Measurements from ENCODE around the gene OPN1MW3.

OPN1MW3 gene

GRCh38 chrX:154312116-154312515 is 54.7 kb downstream of the OPN1MW3 start:
- H3K9me3 ChIP-seq (ENCODE audit: control insufficient read depth, insufficient read depth, low read length) = peaks cover 53% of the 10 kb centered on the region; the same call in 1 of the 2 replicates
- H3K27me3 ChIP-seq (ENCODE audit: control insufficient read depth, insufficient read depth, low read length) = no peaks in the 10 kb centered on the region
- no peaks in the 10 kb centered on the region for H3K4me1 ChIP-seq (ENCODE audit: control insufficient read depth, insufficient read depth, low read length)
- H3K4me3 ChIP-seq (ENCODE audit: low read depth, low read length) = no peak overlapping the region
- H3K27ac ChIP-seq (ENCODE audit: low read depth, low read length) = no peak overlapping the region
- H3K9ac ChIP-seq (ENCODE audit: low read depth, low read length) = no peak overlapping the region
- H3K36me3 ChIP-seq (ENCODE audit: control insufficient read depth, insufficient read depth, low read length) = no peaks in the 10 kb centered on the region

GRCh38 chrX:154313147-154313546 is 55.8 kb downstream of the OPN1MW3 start:
- Histone ChIP-seq H3K36me3 (ENCODE audit: control insufficient read depth, insufficient read depth, low read length) (no peaks in the 10 kb centered on the region), H3K4me1 (ENCODE audit: control insufficient read depth, insufficient read depth, low read length) (no peaks in the 10 kb centered on the region)

GRCh38 chrX:154315416-154315815 is 58.0 kb downstream of the OPN1MW3 start:
- Histone ChIP-seq H3K4me3 (ENCODE audit: low read depth, low read length) (no peak overlapping the region), H3K36me3 (ENCODE audit: control insufficient read depth, insufficient read depth, low read length) (no peaks in the 10 kb centered on the region), H3K27me3 (ENCODE audit: control insufficient read depth, insufficient read depth, low read length) (no peaks in the 10 kb centered on the region), H3K9ac (ENCODE audit: low read depth, low read length) (no peak overlapping the region), H3K9me3 (ENCODE audit: control insufficient read depth, insufficient read depth, low read length) (peaks cover 56% of the 10 kb centered on the region), H3K27ac (ENCODE audit: low read depth, low read length) (no peak overlapping the region), H3K4me1 (ENCODE audit: control insufficient read depth, insufficient read depth, low read length) (no peaks in the 10 kb centered on the region)

More at GRCh38 chrX:154313147-154313546, 55.8 kb downstream of the OPN1MW3 start:
- Histone ChIP-seq H3K9me3 (ENCODE audit: control insufficient read depth, insufficient read depth, low read length) (peaks cover 53% of the 10 kb centered on the region), H3K4me3 (ENCODE audit: low read depth, low read length) (no peak overlapping the region), H3K9ac (ENCODE audit: low read depth, low read length) (no peak overlapping the region), H3K27me3 (ENCODE audit: control insufficient read depth, insufficient read depth, low read length) (no peaks in the 10 kb centered on the region), H3K27ac (ENCODE audit: low read depth, low read length) (no peak overlapping the region)

GRCh38 chrX:154317391-154317995 is 60.1 kb downstream of the OPN1MW3 start:
- Histone ChIP-seq H3K4me1 (ENCODE audit: control insufficient read depth, insufficient read depth, low read length) (no peaks in the 10 kb centered on the region), H3K36me3 (ENCODE audit: control insufficient read depth, insufficient read depth, low read length) (no peaks in the 10 kb centered on the region), H3K9ac (ENCODE audit: low read depth, low read length) (no peak overlapping the region), H3K9me3 (ENCODE audit: control insufficient read depth, insufficient read depth, low read length) (peaks cover 41% of the 10 kb centered on the region), H3K27me3 (ENCODE audit: control insufficient read depth, insufficient read depth, low read length) (no peaks in the 10 kb centered on the region), H3K27ac (ENCODE audit: low read depth, low read length) (no peak overlapping the region), H3K4me3 (ENCODE audit: low read depth, low read length) (no peak overlapping the region)

GRCh38 chrX:154320406-154320805 is 63.0 kb downstream of the OPN1MW3 start:
- no peaks in the 10 kb centered on the region for H3K4me1 ChIP-seq (ENCODE audit: control insufficient read depth, insufficient read depth, low read length)
- H3K27me3 ChIP-seq (ENCODE audit: control insufficient read depth, insufficient read depth, low read length) = no peaks in the 10 kb centered on the region
- H3K36me3 ChIP-seq (ENCODE audit: control insufficient read depth, insufficient read depth, low read length) = no peaks in the 10 kb centered on the region
- H3K9ac ChIP-seq (ENCODE audit: low read depth, low read length) = no peak overlapping the region
- H3K4me3 ChIP-seq (ENCODE audit: low read depth, low read length) = no peak overlapping the region
- H3K27ac ChIP-seq (ENCODE audit: low read depth, low read length) = no peak overlapping the region
- peaks cover 38% of the 10 kb centered on the region for H3K9me3 ChIP-seq (ENCODE audit: control insufficient read depth, insufficient read depth, low read length)
